Subcutaneous abdominal adipose tissue (tissue), 5 donors: ENCODE results near the gene WNK2.
"Not testable (repeated sequence)": the region's sequence is repeated elsewhere in the genome, so short reads cannot be mapped to it uniquely, and the experiment has no call there.

Experiments used
- H3K27ac ChIP-seq: one replicate; pipeline ENCODE4 v1.7.0; 2013; ENCODE audit warnings: low read depth, mild to moderate bottlenecking, inconsistent platforms, low read length, moderate library complexity
- H3K27me3 ChIP-seq, 5 donors: one replicate each; pipeline ENCODE4 v1.7.0; 2013; ENCODE audit warnings: low read length in 5 of 5, inconsistent platforms in 1 of 5; ENCODE audit not compliant: control insufficient read depth in 5 of 5, insufficient read depth in 4 of 5
- H3K36me3 ChIP-seq, 5 donors: one replicate each; pipeline ENCODE4 v1.7.0; 2013; ENCODE audit warnings: low read length in 5 of 5; ENCODE audit not compliant: control insufficient read depth in 5 of 5, insufficient read depth in 5 of 5
- H3K4me1 ChIP-seq, 5 donors: one replicate each; pipeline ENCODE4 v1.7.0; 2013; ENCODE audit warnings: low read length in 5 of 5, mild to moderate bottlenecking in 3 of 5, moderate library complexity in 1 of 5; ENCODE audit not compliant: control insufficient read depth in 5 of 5, insufficient read depth in 5 of 5
- H3K4me3 ChIP-seq, 5 donors: one replicate each; pipeline ENCODE4 v1.7.0; 2013; ENCODE audit warnings: low read length in 5 of 5, low read depth in 1 of 5
- H3K9ac ChIP-seq, 5 donors: one replicate each; pipeline ENCODE4 v1.7.0; 2013; ENCODE audit warnings: low read length in 5 of 5, mild to moderate bottlenecking in 4 of 5, moderate library complexity in 3 of 5
- H3K9me3 ChIP-seq, 5 donors: one replicate each; pipeline ENCODE4 v1.7.0; 2013; ENCODE audit warnings: low read length in 5 of 5; ENCODE audit not compliant: control insufficient read depth in 5 of 5
- donor health status: healthy.
- donor health status: healthy.
- donor health status: healthy.
- donor health status: healthy.
- donor health status: healthy.

WNK2 gene

GRCh38 chr9:93146696-93147095 lies 37.2 kb upstream of the WNK2 start:
- not testable (repeated sequence) for H3K9me3 ChIP-seq, H3K27ac ChIP-seq, H3K9ac ChIP-seq, H3K36me3 ChIP-seq, H3K4me3 ChIP-seq
- Histone ChIP-seq H3K27me3 (peaks cover 0 to 14% (median 0%) of the 10 kb centered on the region in 5 donors), H3K4me1 (peaks cover 0 to 14% (median 9%) of the 10 kb centered on the region in 5 donors)

- Histone ChIP-seq H3K9me3 (peaks cover 0 to 6% (median 3%) of the 10 kb centered on the region in 5 donors), H3K9ac (no peak overlapping the region), H3K27me3 (peaks cover 0 to 14% (median 0%) of the 10 kb centered on the region in 5 donors), H3K4me1 (peaks cover 0 to 14% (median 9%) of the 10 kb centered on the region in 5 donors), H3K36me3 (no peaks in the 10 kb centered on the region), H3K27ac (no peak overlapping the region), H3K4me3 (no peak overlapping the region)
These were observed 36.3 kb upstream of the WNK2 start for GRCh38 chr9:93147632-93148031.

- H3K27me3 ChIP-seq, result peaks cover 0 to 14% (median 0%) of the 10 kb centered on the region in 5 donors
- no peaks in the 10 kb centered on the region for H3K36me3 ChIP-seq
- peaks cover 0 to 6% (median 3%) of the 10 kb centered on the region in 5 donors for H3K9me3 ChIP-seq
- H3K4me3 ChIP-seq, result no peak overlapping the region
- H3K4me1 ChIP-seq, result peaks cover 0 to 12% (median 9%) of the 10 kb centered on the region in 5 donors
- H3K27ac ChIP-seq, result no peak overlapping the region
- no peak overlapping the region for H3K9ac ChIP-seq
These were observed 35.2 kb upstream of the WNK2 start for GRCh38 chr9:93148721-93149120.

GRCh38 chr9:93149361-93149760 lies 34.6 kb upstream of the WNK2 start:
- Histone ChIP-seq H3K4me3 (no peak overlapping the region), H3K27me3 (peaks cover 0 to 9% (median 0%) of the 10 kb centered on the region in 5 donors), H3K9me3 (peaks cover 0 to 6% (median 3%) of the 10 kb centered on the region in 5 donors), H3K36me3 (no peaks in the 10 kb centered on the region), H3K27ac (no peak overlapping the region), H3K4me1 (peaks cover 0 to 6% (median 3%) of the 10 kb centered on the region in 5 donors), H3K9ac (no peak overlapping the region)

GRCh38 chr9:93151097-93151784 lies 32.7 kb upstream of the WNK2 start:
- H3K4me1 ChIP-seq, result peaks cover 0 to 3% (median 0%) of the 10 kb centered on the region in 5 donors
- no peak overlapping the region for H3K4me3 ChIP-seq
- no peak overlapping the region for H3K27ac ChIP-seq
- H3K9ac ChIP-seq, result no peak overlapping the region
- peaks cover 0 to 6% (median 0%) of the 10 kb centered on the region in 5 donors for H3K27me3 ChIP-seq
- peaks cover 0 to 6% (median 3%) of the 10 kb centered on the region in 5 donors for H3K9me3 ChIP-seq
- no peaks in the 10 kb centered on the region for H3K36me3 ChIP-seq

- peaks cover 0 to 6% (median 0%) of the 10 kb centered on the region in 5 donors for H3K27me3 ChIP-seq
These were observed 29.5 kb upstream of the WNK2 start for GRCh38 chr9:93154293-93154903.

GRCh38 chr9:93155716-93156474 lies 28.0 kb upstream of the WNK2 start:
- Histone ChIP-seq H3K4me1 (peaks cover 0 to 6% (median 3%) of the 10 kb centered on the region in 5 donors), H3K27me3 (peaks cover 0 to 4% (median 0%) of the 10 kb centered on the region in 5 donors), H3K9ac (no peak overlapping the region), H3K36me3 (no peaks in the 10 kb centered on the region), H3K27ac (no peak overlapping the region), H3K4me3 (no peak overlapping the region), H3K9me3 (peaks cover 0 to 5% (median 0%) of the 10 kb centered on the region in 5 donors)

More at GRCh38 chr9:93154293-93154903, 29.5 kb upstream of the WNK2 start:
- H3K4me1 ChIP-seq, result peaks cover 0 to 3% (median 0%) of the 10 kb centered on the region in 5 donors
- H3K36me3 ChIP-seq, result no peaks in the 10 kb centered on the region
- no peak overlapping the region for H3K9ac ChIP-seq
- H3K27ac ChIP-seq, result no peak overlapping the region
- no peak overlapping the region for H3K4me3 ChIP-seq
- H3K9me3 ChIP-seq, result peaks cover 0 to 5% (median 0%) of the 10 kb centered on the region in 5 donors

- no peaks in the 10 kb centered on the region for H3K27me3 ChIP-seq
- H3K4me1 ChIP-seq, result peaks cover 0 to 6% (median 3%) of the 10 kb centered on the region in 5 donors
- H3K27ac ChIP-seq, result no peak overlapping the region
- H3K9me3 ChIP-seq, result peaks cover 0 to 5% (median 0%) of the 10 kb centered on the region in 5 donors
- no peak overlapping the region for H3K9ac ChIP-seq
- H3K36me3 ChIP-seq, result no peaks in the 10 kb centered on the region
- no peak overlapping the region for H3K4me3 ChIP-seq
These were observed 27.4 kb upstream of the WNK2 start for GRCh38 chr9:93156475-93157008.

- peaks cover 0 to 5% (median 0%) of the 10 kb centered on the region in 5 donors for H3K9me3 ChIP-seq
- peak overlapping the region in 1 of 5 donors; percentile 12 for H3K9ac ChIP-seq
- H3K36me3 ChIP-seq, result no peaks in the 10 kb centered on the region
- H3K4me3 ChIP-seq, result peak overlapping the region in 1 of 5 donors; percentile 6
- no peaks in the 10 kb centered on the region for H3K27me3 ChIP-seq
- H3K27ac ChIP-seq, result no peak overlapping the region
- H3K4me1 ChIP-seq, result peaks cover 0 to 6% (median 3%) of the 10 kb centered on the region in 5 donors
These were observed 24.1 kb upstream of the WNK2 start for GRCh38 chr9:93159601-93160471.
